Pericardium fibroblast (primary cell): ENCODE results near the gene TXNDC12. TPM values are rescaled to one million over a fixed set of nuclear protein-coding genes. Genes with fewer than 3 reads are reported as not detected.

Experiments used
- total RNA-seq: library from RNA; depleted of rRNA; stranded (reverse); fragments of >200 nt; gene quantifications from 2 replicates; pipeline ENCODE4 v1.2.3, GENCODE V29; 2015

TXNDC12 gene
- total RNA-seq: 40.4 and 49.7 TPM in 2 replicates

GRCh38 chr1:52055066-52055865 lies at the start of gene TXNDC12:
TSS of gene TXNDC12 (minus strand) at chr1:52055191. CDS start at chr1:52055096, 95 bp downstream.

GRCh38 chr1:52056163-52056936 lies 1.4 kb upstream of the TXNDC12 start, which contains the start of gene BTF3L4:
TSS of gene BTF3L4 (plus strand) at chr1:52056295. CDS start at chr1:52059848, 3,553 bp downstream.

GRCh38 chr1:52033190-52034049 lies 21.6 kb downstream of the TXNDC12 start, which contains the start of gene KTI12:
TSS of gene KTI12 (minus strand) at chr1:52033810. CDS start at chr1:52033761, 49 bp downstream.

GRCh38 chr1:51990478-51990965 lies 64.5 kb downstream of the TXNDC12 start, which contains the start of gene RAB3B:
TSS of gene RAB3B (minus strand) at chr1:51990700. CDS start at chr1:51977117, 13,583 bp downstream.

Other genes starting within 250 kb of the TXNDC12 start
- 46.0 and 59.7 TPM in 2 replicates for gene NRDC, start 176.5 kb downstream of the TXNDC12 start, total RNA-seq
- gene RAB3B, start 64.5 kb downstream of the TXNDC12 start, total RNA-seq: 0.77 and 1.8 TPM in 2 replicates
- gene KTI12, start 21.4 kb downstream of the TXNDC12 start, total RNA-seq: 9.7 and 12.2 TPM in 2 replicates
- gene BTF3L4, start 1.1 kb upstream of the TXNDC12 start, total RNA-seq: 49.6 and 70.4 TPM in 2 replicates
- 18.4 and 20.8 TPM in 2 replicates for gene ZFYVE9, start 86.9 kb upstream of the TXNDC12 start, total RNA-seq